ENCODE data around the gene IL17REL.

IL17REL gene

GRCh38 chr22:50002791-50003190, 9.8 kb downstream of the IL17REL start:
- peak; percentile 58 for DNase-seq (ENCODE audit: low spot score)

- peak; percentile 3 for DNase-seq (ENCODE audit: low spot score)
Measured at GRCh38 chr22:50001388-50002231, 11.0 kb downstream of the IL17REL start.

- peak; percentile 3 for DNase-seq (ENCODE audit: low spot score)
Measured at GRCh38 chr22:50000587-50001387, 11.8 kb downstream of the IL17REL start.

- peak; percentile 1 for DNase-seq (ENCODE audit: low spot score)
Measured at GRCh38 chr22:49999946-50000586, 12.5 kb downstream of the IL17REL start.

- peak; percentile 2 for DNase-seq (ENCODE audit: low spot score)
Measured at GRCh38 chr22:49999063-49999945, 13.3 kb downstream of the IL17REL start.

- DNase-seq (ENCODE audit: low spot score): no peak
Measured at GRCh38 chr22:49998718-49999062, 13.9 kb downstream of the IL17REL start.

- peak; percentile 2 for DNase-seq (ENCODE audit: low spot score)
Measured at GRCh38 chr22:49997932-49998717, 14.4 kb downstream of the IL17REL start.

GRCh38 chr22:49997251-49997599, 15.3 kb downstream of the IL17REL start:
- peak; percentile 2 for DNase-seq (ENCODE audit: low spot score)

- no peak for DNase-seq (ENCODE audit: low spot score)
Measured at GRCh38 chr22:49996518-49997250, 15.9 kb downstream of the IL17REL start.

- no peak for DNase-seq (ENCODE audit: low spot score)
Measured at GRCh38 chr22:49996119-49996517, 16.4 kb downstream of the IL17REL start.

GRCh38 chr22:49995361-49996118, 17.0 kb downstream of the IL17REL start:
- no peak for DNase-seq (ENCODE audit: low spot score)

GRCh38 chr22:49995041-49995360, 17.6 kb downstream of the IL17REL start:
- DNase-seq (ENCODE audit: low spot score): no peak

- no peak for DNase-seq (ENCODE audit: low spot score)
Measured at GRCh38 chr22:49994361-49995040, 18.1 kb downstream of the IL17REL start.

GRCh38 chr22:49993649-49994360, 18.8 kb downstream of the IL17REL start:
- DNase-seq (ENCODE audit: low spot score): no peak

- DNase-seq (ENCODE audit: low spot score): peak; percentile 80
Measured at GRCh38 chr22:49992921-49993648, 19.5 kb downstream of the IL17REL start.

- DNase-seq (ENCODE audit: low spot score): no peak
Measured at GRCh38 chr22:49991907-49992533, 20.5 kb downstream of the IL17REL start.

- DNase-seq (ENCODE audit: low spot score): no peak
Measured at GRCh38 chr22:49991167-49991566, 21.4 kb downstream of the IL17REL start.
